NT2/D1 (cell line): ENCODE results near the gene CREG2.

Source experiments
- YY1 ChIP-seq: IDR thresholded peaks from 2 replicates; pipeline ENCODE4 v1.6.1; 2011; ENCODE audit not compliant: insufficient read length, insufficient read depth
- ZNF274 ChIP-seq: IDR thresholded peaks from 2 replicates; pipeline ENCODE4 v1.6.1; 2011; ENCODE audit warnings: mild to moderate bottlenecking, low read depth, low read length

DNA sequence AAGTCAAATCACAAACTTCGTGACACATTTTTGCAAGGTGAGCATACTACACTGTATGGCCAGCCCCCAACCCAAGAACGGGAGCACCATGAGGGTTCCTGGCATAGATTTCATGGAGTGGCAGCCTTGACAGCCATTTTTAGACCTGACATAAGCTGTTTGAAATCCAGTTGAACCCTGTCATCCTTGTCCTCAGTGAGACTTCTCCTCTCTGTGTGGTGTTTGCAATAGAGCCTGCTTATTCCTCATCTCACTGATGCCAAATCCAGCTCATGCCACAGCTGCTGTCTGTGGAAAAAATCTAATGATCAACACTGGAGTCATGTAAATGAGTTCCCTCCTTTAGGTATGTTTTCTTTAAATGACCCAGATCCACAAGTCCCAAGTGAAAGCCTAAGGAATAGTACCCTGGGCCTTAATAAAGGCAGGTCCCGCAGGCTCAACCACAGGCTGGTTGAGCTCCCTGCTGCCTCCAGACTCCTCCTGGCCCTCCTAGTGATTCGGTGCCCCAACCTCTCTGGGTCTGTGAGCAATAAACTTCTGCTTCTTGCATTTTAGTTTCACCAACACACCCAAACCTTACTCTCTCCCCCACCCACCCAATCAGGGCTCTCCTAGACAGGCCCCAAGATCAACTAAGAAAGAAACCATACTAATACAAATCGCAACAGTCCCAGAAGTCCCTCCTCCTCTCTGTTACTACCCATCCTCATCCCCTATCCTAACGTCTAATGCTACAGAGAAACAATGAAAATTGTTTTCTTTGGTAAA is 8.4 kb upstream of the CREG2 start:
- TF ChIP-seq ZNF274: no peak
- TF ChIP-seq YY1: no peak
